GM19395 (cell line): ENCODE results near the gene NTN5.

Source experiments
- ATAC-seq: cut with Tn5 transposase; IDR thresholded peaks from one replicate; pipeline ENCODE4 v1.9.1; 2021; ENCODE audit warnings: mild to moderate bottlenecking, moderate library complexity; ENCODE audit not compliant: unreplicated experiment

NTN5 gene

GRCh38 chr19:48616041-48616436, 56.8 kb downstream of the NTN5 start:
- no peak for ATAC-seq

- no peak for ATAC-seq
Measured at GRCh38 chr19:48615231-48616040, 57.4 kb downstream of the NTN5 start.

DNA sequence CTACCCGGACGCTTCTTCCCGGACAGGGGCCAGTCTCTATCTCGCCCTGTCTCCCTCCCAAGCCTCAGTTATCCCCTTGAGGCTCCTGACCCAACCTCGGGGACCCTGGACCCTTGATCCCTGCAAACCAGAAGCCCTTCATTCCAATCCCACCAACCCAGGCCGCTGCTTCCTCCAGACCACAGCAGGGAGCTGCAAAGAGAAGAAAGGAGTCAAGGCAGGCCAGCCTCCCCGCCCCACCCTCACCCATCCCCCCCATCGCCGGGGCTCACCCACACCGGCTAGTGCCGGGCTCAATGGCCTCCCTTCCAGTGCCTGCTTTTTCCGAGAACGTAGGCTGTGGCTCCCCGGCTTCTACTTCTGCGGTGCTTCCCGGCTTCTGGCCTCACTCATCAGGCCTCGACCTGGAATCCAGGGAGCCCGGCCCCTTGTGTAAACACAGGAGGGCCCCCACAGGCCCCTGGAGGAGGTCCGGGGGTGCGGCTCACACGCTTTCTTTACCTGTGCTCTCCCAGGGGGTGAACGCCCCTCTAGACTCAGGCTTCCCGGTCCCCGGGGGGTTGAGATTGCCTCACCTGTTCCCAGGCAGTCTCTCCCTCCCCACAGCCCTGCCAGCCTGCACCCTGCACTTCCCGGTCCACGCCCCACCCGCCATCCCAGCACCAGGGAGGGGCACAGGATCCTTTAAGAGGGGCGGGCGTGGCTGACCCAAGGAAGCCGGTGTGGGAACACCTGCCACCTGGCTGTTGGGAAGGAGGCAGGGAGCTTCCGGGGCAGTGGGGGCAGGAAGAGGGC, 58.2 kb downstream of the NTN5 start, which contains the start of gene FAM83E:
FAM83E (minus strand) TSS at position 641 of the 795 bp plus-strand sequence. CDS start 1,704 bp downstream, outside the sequence.
- no peak for ATAC-seq

- ATAC-seq = no peak
Measured at GRCh38 chr19:48613852-48614435, 58.9 kb downstream of the NTN5 start.

GRCh38 chr19:48613024-48613851, 59.6 kb downstream of the NTN5 start:
- no peak for ATAC-seq

DNA sequence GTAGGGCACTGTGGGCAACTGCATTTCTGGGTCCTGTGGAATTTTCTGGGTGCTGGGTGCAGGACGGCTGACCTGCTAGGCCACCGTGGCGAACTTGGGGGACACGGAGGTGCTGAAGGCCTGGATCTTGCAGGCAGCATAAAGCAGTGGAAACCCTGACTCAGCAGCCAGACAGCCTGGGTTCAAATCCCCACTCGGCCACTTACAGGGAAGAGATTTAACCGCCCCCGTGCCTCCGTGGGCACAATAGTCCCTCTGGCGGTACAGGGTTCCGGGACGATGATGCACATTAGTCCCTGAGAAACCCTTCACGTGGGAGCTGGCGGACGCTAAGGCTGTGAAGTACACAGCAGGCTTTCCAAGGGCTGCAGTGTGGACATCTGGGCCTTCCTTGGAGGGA, 60.9 kb downstream of the NTN5 start:
- no peak for ATAC-seq
